CD14-positive monocyte (primary cell): ENCODE measurements around the gene CTU1. TPM values are rescaled to one million over a fixed set of nuclear protein-coding genes. Genes with fewer than 3 reads are reported as not detected.
A peak's percentile ranks its signal among the peaks of the same experiment; 100 is the strongest.

Source experiments
- DNase-seq, 3 donors: peaks; one replicate each; pipeline ENCODE4 v3.0.0-alpha.2; 2011 to 2022
- H2AFZ ChIP-seq: 2 replicates; pipeline ENCODE4 v1.6.0; 2012; ENCODE audit warnings: mild to moderate bottlenecking, low read depth, low read length, inconsistent platforms; ENCODE audit not compliant: insufficient read depth, poor library complexity, severe bottlenecking
- H3K27ac ChIP-seq, 2 donors: 1 replicate in 1 of 2; 2 replicates in 1 of 2; pipeline ENCODE4 v1.5.1; 2012 to 2013; ENCODE audit warnings: low read length in 2 of 2, control low read depth in 1 of 2, inconsistent platforms in 1 of 2, low read depth in 1 of 2, mild to moderate bottlenecking in 1 of 2
- H3K27me3 ChIP-seq, 2 donors: one replicate each; pipeline versions ENCODE4 v1.6.0 to v1.6.1; 2011 to 2013; ENCODE audit warnings: low read length in 2 of 2; ENCODE audit not compliant: control insufficient read depth in 2 of 2, insufficient read depth in 2 of 2
- H3K36me3 ChIP-seq, 2 donors: replicated peaks in 1 of 2; 1 replicate in 1 of 2; 2 replicates in 1 of 2; pipeline versions ENCODE4 v1.5.1 to v1.6.1; 2012 to 2013; ENCODE audit warnings: low read length in 2 of 2, control low read depth in 1 of 2, inconsistent platforms in 1 of 2, mild to moderate bottlenecking in 1 of 2; ENCODE audit not compliant: insufficient read depth in 2 of 2, control insufficient read depth in 1 of 2
- H3K4me1 ChIP-seq, 2 donors: 1 replicate in 1 of 2; 2 replicates in 1 of 2; pipeline versions ENCODE4 v1.5.1 to v1.6.1; 2012 to 2013; ENCODE audit warnings: low read length in 2 of 2, control low read depth in 1 of 2, inconsistent platforms in 1 of 2, mild to moderate bottlenecking in 1 of 2, moderate library complexity in 1 of 2; ENCODE audit not compliant: insufficient read depth in 2 of 2, control insufficient read depth in 1 of 2
- H3K4me2 ChIP-seq: replicated peaks from 2 replicates; pipeline ENCODE3; 2012; ENCODE audit warnings: low read length, moderate library complexity, mild to moderate bottlenecking; ENCODE audit not compliant: poor library complexity, severe bottlenecking; ENCODE audit errors: extremely low read depth
- H3K4me3 ChIP-seq, 3 experiments: fragments of 200-600 bp in 1 of 3; sonication (generic) in 1 of 3; replicated peaks in 1 of 3; 1 replicate in 2 of 3; 2 replicates in 1 of 3; pipeline ENCODE4 v1.5.1; 2011 to 2013; ENCODE audit warnings: low read length in 3 of 3, mild to moderate bottlenecking in 3 of 3, control low read depth in 2 of 3, low read depth in 2 of 3, inconsistent platforms in 1 of 3, moderate library complexity in 1 of 3
- H3K79me2 ChIP-seq: 2 replicates; pipeline ENCODE4 v1.6.0; 2012; ENCODE audit warnings: mild to moderate bottlenecking, control low read depth, inconsistent platforms, low read length, moderate library complexity; ENCODE audit not compliant: insufficient read depth
- H3K9ac ChIP-seq: 2 replicates; pipeline ENCODE4 v1.6.0; 2017; ENCODE audit warnings: low read length, mild to moderate bottlenecking; ENCODE audit not compliant: insufficient read depth, poor library complexity, severe bottlenecking
- H3K9me3 ChIP-seq, 2 donors: replicated peaks in 1 of 2; 1 replicate in 1 of 2; 2 replicates in 1 of 2; pipeline versions ENCODE4 v1.5.1 to v1.6.1; 2012 to 2013; ENCODE audit warnings: low read length in 2 of 2, control low read depth in 1 of 2; ENCODE audit not compliant: control insufficient read depth in 1 of 2, insufficient read depth in 1 of 2
- H4K20me1 ChIP-seq: 2 replicates; pipeline ENCODE4 v1.6.0; 2012; ENCODE audit warnings: mild to moderate bottlenecking, low read length, control low read depth, moderate library complexity; ENCODE audit not compliant: insufficient read depth
- H3K27ac Mint-ChIP-seq, 7 donors: one replicate each; pipeline ENCODE4 v1.8.0; 2020; ENCODE audit warnings: mild to moderate bottlenecking in 7 of 7, mixed read lengths in 7 of 7, moderate library complexity in 6 of 7, inconsistent platforms in 2 of 7
- H3K27me3 Mint-ChIP-seq, 3 donors: one replicate each; pipeline ENCODE4 v1.8.0; 2021 to 2022; ENCODE audit warnings: low read depth in 3 of 3, mild to moderate bottlenecking in 3 of 3, mixed read lengths in 3 of 3, moderate library complexity in 3 of 3, inconsistent platforms in 1 of 3
- H3K36me3 Mint-ChIP-seq, 2 donors: one replicate each; pipeline ENCODE4 v1.8.0; 2020; ENCODE audit warnings: mixed read lengths in 2 of 2, inconsistent platforms in 1 of 2, mild to moderate bottlenecking in 1 of 2
- H3K4me1 Mint-ChIP-seq: one replicate; pipeline ENCODE4 v1.8.0; 2020; ENCODE audit warnings: mild to moderate bottlenecking, mixed read lengths
- H3K4me3 Mint-ChIP-seq, 2 donors: one replicate each; pipeline ENCODE4 v1.8.0; 2020; ENCODE audit warnings: mild to moderate bottlenecking in 2 of 2, mixed read lengths in 2 of 2, moderate library complexity in 1 of 2
- H3K9me3 Mint-ChIP-seq, 7 donors: one replicate each; pipeline ENCODE4 v1.8.0; 2020 to 2022; ENCODE audit warnings: mixed read lengths in 7 of 7, mild to moderate bottlenecking in 6 of 7, moderate library complexity in 6 of 7, inconsistent platforms in 2 of 7
- WGBS: methylation state at CpG from one replicate; pipeline ENCODE4 v1.1.5; 2013; ENCODE audit warnings: missing lambda C conversion rate; ENCODE audit not compliant: insufficient coverage; 5-methylcytosine and 5-hydroxymethylcytosine counted together
- intact Hi-C, 2 donors: fragments of 100-400 bp; cut with micrococcal nuclease; formaldehyde crosslinking; loops; one replicate each; pipeline versions ENCODE4 v1.15.0 to v1.15.1; 2023
- polyA plus RNA-seq, 3 donors: library from polyadenylated mRNA; depleted of rRNA in 1 of 3; unstranded in 2 of 3; stranded (reverse) in 1 of 3; fragments of 300-500 nt in 2 of 3; fragments of >200 nt in 1 of 3; fragmentation: Illumina TruSeq in 2 of 3; gene quantifications; 1 replicate in 2 of 3; 2 replicates in 1 of 3; pipeline ENCODE4 v1.2.3, GENCODE V29; 2012 to 2021
- TF ChIP-seq, protein P1 (sequence below): fragments of 200-600 bp; IDR thresholded peaks from one replicate; pipeline ENCODE4 v1.8.0; 2022; ENCODE audit warnings: antibody characterized with exemption, mild to moderate bottlenecking

Gene CTU1
- polyA plus RNA-seq, 3 donors: 0.75 to 3.0 (median 2.9) TPM

- Histone ChIP-seq H3K36me3 (no peaks in the 10 kb centered on the region), H2AFZ (no peak overlapping the region), H3K27me3 (no peaks in the 10 kb centered on the region), H3K9ac (no peak overlapping the region), H3K4me3 (no peak overlapping the region), H3K4me2 (no peak overlapping the region), H4K20me1 (no peaks in the 10 kb centered on the region), H3K27ac (no peak overlapping the region), H3K4me1 (peaks cover 67 to 71% of the 10 kb centered on the region in 2 donors), H3K79me2 (peaks cover 2% of the 10 kb centered on the region), H3K9me3 (no peaks in the 10 kb centered on the region)
- Mint-ChIP-seq H3K4me3 (no peak overlapping the region), H3K27me3 (peaks cover 0 to 5% (median 1%) of the 10 kb centered on the region in 3 donors), H3K36me3 (peaks cover 1 to 5% of the 10 kb centered on the region in 2 donors), H3K4me1 (peaks cover 56% of the 10 kb centered on the region), H3K9me3 (peaks cover 0 to 2% (median 0%) of the 10 kb centered on the region in 7 donors), H3K27ac (no peak overlapping the region)
- TF ChIP-seq, protein P1, sequence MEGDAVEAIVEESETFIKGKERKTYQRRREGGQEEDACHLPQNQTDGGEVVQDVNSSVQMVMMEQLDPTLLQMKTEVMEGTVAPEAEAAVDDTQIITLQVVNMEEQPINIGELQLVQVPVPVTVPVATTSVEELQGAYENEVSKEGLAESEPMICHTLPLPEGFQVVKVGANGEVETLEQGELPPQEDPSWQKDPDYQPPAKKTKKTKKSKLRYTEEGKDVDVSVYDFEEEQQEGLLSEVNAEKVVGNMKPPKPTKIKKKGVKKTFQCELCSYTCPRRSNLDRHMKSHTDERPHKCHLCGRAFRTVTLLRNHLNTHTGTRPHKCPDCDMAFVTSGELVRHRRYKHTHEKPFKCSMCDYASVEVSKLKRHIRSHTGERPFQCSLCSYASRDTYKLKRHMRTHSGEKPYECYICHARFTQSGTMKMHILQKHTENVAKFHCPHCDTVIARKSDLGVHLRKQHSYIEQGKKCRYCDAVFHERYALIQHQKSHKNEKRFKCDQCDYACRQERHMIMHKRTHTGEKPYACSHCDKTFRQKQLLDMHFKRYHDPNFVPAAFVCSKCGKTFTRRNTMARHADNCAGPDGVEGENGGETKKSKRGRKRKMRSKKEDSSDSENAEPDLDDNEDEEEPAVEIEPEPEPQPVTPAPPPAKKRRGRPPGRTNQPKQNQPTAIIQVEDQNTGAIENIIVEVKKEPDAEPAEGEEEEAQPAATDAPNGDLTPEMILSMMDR: no peak
- no peak for DNase-seq
- intact Hi-C loops: no loop called here
- WGBS: 77% methylated on average over 4 of the region's 6 CpGs
These were observed 8.6 kb upstream of the CTU1 start for GRCh38 chr19:51116736-51117286.

DNA sequence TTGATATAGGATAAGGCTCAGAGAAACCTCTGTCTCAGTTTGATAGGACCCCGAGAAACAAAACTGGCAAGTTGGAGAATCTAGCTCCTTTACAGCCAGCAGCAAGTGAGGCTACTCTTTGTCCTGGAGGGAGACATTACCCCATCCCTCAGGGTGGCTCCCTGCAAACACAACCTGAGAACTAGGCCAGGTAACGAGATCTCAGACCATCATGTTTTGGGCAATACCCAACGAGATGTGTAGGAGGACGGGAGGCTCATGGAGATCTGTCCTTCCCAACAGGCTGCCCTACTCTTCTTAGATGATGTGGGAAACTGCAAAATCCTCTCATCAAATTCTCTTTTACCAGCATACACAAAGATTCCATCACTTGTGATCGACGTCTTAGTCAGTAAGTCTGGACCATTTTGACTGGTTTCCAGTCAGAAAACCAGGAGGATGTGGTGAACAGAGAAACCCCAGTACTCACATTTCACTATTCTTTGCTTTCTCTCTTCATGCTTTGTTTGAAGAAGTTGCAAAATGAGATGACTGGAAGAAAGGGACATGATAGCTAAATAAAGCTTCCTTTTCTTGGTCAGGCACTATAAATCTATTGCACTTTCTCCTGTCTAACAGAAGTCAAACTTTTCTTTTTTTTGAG is 6.0 kb upstream of the CTU1 start:
- H3K27ac ChIP-seq: peak overlapping the region; percentile 57 to 72
- H3K9me3 Mint-ChIP-seq: peaks cover 0 to 2% (median 0%) of the 10 kb centered on the region in 7 donors
- peak overlapping the region in 1 of 2 donors; percentile 4 for H3K4me3 Mint-ChIP-seq

More for the DNA sequence above, 6.0 kb upstream of the CTU1 start:
- TF ChIP-seq, protein P1: no peak
- peak; percentile 47 to 59 (median 47) for DNase-seq
- Mint-ChIP-seq H3K27ac (peak overlapping the region; percentile 73 to 92 (median 86)), H3K36me3 (peaks cover 0 to 1% of the 10 kb centered on the region in 2 donors), H3K4me1 (peaks cover 36% of the 10 kb centered on the region), H3K27me3 (peaks cover 2 to 5% (median 4%) of the 10 kb centered on the region in 3 donors)
- Histone ChIP-seq H2AFZ (no peak overlapping the region), H3K36me3 (no peaks in the 10 kb centered on the region), H3K9ac (no peak overlapping the region), H3K4me1 (peaks cover 41 to 48% of the 10 kb centered on the region in 2 donors), H3K9me3 (no peaks in the 10 kb centered on the region), H3K27me3 (no peaks in the 10 kb centered on the region), H3K4me3 (peak overlapping the region in 1 of 3 experiments; percentile 33), H3K4me2 (peak overlapping the region; percentile 46), H4K20me1 (no peaks in the 10 kb centered on the region), H3K79me2 (no peaks in the 10 kb centered on the region)
- 33% methylated on average over 3 of the region's 6 CpGs for WGBS
- intact Hi-C loops: loop anchor here in 1 of 2 donors (5.0 kb wide), 1 partner anchor 33 kb away; no protein-coding TSS in a partner anchor
